Right renal cortex interstitium (tissue), 3 donors: Measurements from ENCODE around the gene TMSB4X. TPM values are rescaled to one million over a fixed set of nuclear protein-coding genes. Genes with fewer than 3 reads are reported as not detected.
"Not testable (repeated sequence)": the region's sequence is repeated elsewhere in the genome, so short reads cannot be mapped to it uniquely, and the experiment has no call there.

Source experiments
- DNase-seq, 3 donors: peaks; one replicate each; pipeline ENCODE4 v3.0.0-alpha.2; 2013; ENCODE audit warnings: low read depth in 3 of 3, low spot score in 2 of 3
- polyA plus RNA-seq, 3 donors: library from polyadenylated mRNA; unstranded; fragments of 120-200 nt; gene quantifications; one replicate each; pipeline ENCODE4 v1.2.1, GENCODE V29; 2013; ENCODE audit not compliant: insufficient read length in 3 of 3

Gene TMSB4X
- polyA plus RNA-seq, 3 donors: 3,217 to 3,702 (median 3,469) TPM

- DNase-seq: no peak
Observed at GRCh38 chrX:13015536-13016236, 40.8 kb downstream of the TMSB4X start.

- not testable (repeated sequence) for DNase-seq
Observed at GRCh38 chrX:13016731-13017130, 41.8 kb downstream of the TMSB4X start.

GRCh38 chrX:13022926-13023325, 48.0 kb downstream of the TMSB4X start:
- no peak for DNase-seq

- DNase-seq: no peak
Observed at GRCh38 chrX:13023567-13023966, 48.7 kb downstream of the TMSB4X start.

- no peak for DNase-seq
Observed at GRCh38 chrX:13023979-13024378, 49.1 kb downstream of the TMSB4X start.

- no peak for DNase-seq
Observed at GRCh38 chrX:13024986-13025385, 50.1 kb downstream of the TMSB4X start.

Other genes starting within 250 kb of the TMSB4X start
- 100 to 1,000 TPM in 2 of 3 donors, 10 to 100 TPM in 1; 84.8 to 125 (median 108) TPM for gene PRPS2, start 183.7 kb upstream of the TMSB4X start, polyA plus RNA-seq
- under 1 TPM; 0.76 to 0.79 (median 0.78) TPM for gene TLR7, start 108.0 kb upstream of the TMSB4X start, polyA plus RNA-seq
- gene TLR8, start 68.5 kb upstream of the TMSB4X start, polyA plus RNA-seq: under 1 TPM; 0.25 to 0.29 (median 0.29) TPM
- gene FAM9C, start 69.5 kb downstream of the TMSB4X start, polyA plus RNA-seq: under 1 TPM; 0.15 to 0.37 (median 0.24) TPM